Measurements from ENCODE around the gene COPS4.
A peak's percentile ranks its signal among the peaks of the same experiment; 100 is the strongest.
"Not testable (repeated sequence)": the region's sequence is repeated elsewhere in the genome, so short reads cannot be mapped to it uniquely, and the experiment has no call there.

Gene COPS4

DNA sequence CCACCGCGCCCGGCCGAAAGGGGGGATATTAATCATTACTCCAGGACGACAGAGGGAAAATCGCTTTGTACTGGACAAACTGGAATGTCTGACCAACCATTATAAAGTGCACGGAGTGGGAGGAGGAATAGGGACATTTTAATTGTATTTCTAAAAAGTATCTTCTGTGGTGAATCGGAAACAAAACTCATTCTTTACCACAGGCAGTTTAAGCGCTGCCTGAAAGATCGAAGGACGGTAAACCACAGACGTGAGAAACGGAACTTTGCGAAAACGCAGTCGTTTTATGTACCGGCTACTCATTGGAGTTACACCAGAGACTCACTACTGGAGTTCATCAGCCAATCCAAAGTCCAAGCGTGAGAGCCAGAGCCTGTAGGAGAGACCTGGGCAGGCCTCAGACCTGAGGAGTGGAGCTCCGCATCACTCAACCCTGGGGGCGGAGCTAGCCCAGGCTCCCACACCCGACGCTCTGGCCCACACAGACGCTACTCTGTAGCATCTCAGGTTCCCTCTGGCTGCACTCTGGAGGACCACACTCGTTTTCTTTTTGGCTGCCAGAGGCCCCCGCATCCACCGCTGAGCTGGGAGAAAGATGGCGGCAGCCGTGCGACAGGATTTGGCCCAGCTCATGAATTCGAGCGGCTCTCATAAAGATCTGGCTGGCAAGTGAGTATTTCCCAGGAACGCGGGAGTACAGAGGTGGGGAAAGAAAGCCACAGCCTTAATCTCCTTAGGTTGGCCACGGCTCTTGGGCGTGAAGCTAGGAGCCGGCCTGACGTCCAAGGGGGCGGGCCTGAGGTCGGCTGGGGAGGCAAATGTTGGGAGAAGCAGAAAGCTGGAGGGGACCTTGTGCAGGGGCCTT is at the start of gene COPS4:
Gene COPS4 (plus strand): TSS at position 554 of the 865 bp plus-strand sequence. CDS start 42 bp downstream, at position 596.
- peak; percentile 93 for DNase-seq

DNA sequence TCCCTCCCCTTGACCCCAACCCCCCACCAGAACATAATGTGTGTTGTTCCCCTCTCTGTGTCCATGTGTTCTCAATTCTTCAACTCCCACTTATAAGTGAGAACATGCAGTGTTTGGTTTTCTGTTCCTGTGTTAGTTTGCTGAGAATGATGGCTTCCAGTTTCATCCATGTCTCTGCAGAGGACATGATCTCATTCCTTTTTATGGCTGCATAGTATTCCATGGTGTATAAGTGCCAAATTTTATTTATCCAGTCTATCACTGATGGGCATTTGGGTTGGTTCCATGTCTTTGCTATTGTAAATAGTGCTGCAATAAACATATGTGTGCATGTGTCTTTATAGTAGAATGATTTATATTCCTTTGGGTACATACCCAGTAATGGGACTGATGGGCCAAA is 47.5 kb upstream of the COPS4 start:
- DNase-seq = not testable (repeated sequence)

DNA sequence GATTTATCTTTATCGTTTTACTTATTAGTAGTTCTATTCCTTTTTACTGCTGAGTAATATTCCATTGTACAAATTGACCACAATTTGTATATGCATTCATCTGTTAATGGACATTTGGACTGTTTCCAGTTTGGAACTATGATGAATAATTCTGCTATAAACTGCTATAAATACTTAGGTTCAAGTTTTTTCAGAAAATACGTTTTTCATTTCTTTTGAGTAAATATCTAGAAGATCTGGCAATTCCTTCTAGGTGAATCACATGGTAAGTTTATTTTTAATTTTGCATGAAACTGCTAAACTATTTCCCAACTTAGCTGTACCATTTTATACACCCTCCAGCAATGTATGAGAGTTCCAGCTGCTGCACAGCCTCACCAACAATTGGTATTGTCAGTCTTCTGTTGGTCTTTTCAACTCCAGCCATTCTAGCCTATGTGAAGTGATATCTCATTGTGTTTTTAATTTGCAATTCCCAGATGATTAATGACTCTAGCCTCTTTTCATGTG is 46.6 kb upstream of the COPS4 start:
- DNase-seq = no peak

DNA sequence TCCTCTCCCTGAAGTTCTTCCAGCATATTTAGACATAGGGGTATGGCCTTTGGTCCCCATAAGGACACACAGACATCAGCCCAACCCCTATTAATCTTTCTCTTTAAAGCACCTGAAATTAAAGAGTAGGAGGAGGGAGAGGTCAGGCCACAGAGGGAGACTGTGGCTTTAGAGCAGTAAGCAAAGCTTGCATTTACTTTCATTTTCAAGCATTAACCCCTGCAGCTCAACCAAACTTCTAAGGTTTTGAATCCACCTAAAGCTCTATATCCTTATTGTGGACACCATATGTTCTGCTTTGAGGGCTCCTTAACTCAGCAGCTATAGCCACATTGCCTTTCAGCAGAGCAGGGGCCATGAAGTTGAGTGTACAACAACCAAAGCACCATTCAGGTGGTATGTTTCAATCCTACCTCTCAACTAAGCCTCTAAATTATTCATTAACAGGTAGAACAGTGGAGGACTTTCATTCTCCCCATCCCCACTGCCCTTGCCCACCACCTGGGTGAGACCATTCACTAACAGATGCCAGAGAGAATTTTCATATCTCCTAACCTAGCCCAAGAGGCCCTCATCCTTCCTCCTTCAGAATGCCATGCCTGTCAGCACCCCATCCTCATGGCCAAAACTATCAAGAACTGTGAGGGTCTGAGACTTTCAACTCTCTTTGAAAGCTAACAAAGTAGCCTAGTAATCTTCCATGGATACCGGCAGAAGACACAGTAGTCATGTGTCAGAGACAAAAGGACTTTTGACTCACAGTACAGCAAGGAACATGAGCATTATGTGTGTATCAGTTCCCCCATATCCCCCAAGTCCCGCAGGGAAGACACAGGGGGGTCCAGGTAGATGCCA is 45.2 kb upstream of the COPS4 start:
- no peak for DNase-seq

DNA sequence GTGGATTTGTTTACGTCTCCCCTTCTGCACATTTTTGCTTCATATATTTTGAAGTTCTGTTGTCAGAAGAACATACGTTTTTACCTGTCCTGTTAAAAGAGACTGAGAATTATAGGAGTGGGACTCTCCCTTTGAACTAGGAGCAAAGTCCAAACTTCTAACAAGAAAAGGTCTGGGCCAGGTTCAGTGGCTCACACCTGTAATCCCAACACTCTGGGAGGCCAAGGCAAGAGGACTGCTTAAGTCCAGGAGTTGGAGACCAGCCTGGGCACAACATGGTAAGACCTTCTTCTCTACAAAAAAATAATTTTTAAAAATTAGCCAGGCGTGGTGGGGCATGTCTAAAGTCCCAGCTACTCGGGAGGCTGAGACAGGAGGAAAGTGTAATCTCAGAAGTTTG is 40.1 kb upstream of the COPS4 start:
- DNase-seq = no peak

- DNase-seq = no peak
Observed at GRCh38 chr4:82998898-82999297, 36.1 kb upstream of the COPS4 start.

DNA sequence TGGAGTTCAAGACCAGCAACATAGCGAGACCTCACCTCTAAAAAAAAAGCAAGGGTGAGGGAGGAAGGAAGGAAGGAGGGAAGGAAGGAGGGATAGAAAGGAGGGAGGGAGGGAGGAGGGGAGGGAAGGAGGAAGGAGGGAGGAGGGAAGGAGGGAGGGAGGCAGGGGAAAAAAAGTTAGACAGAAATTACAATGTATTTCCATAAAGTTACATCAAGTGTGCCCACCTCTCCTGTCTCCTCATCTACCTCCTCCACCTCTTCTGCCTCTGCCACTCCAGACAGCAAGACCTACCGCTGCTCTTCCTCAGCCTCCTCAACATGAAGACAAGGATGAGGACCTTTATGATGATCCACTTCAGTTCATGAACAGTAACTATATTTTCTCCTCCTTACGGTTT is 32.7 kb upstream of the COPS4 start:
- no peak for DNase-seq

GRCh38 chr4:83003044-83003791 is 31.8 kb upstream of the COPS4 start:
- not testable (repeated sequence) for DNase-seq

- no peak for DNase-seq
Observed at GRCh38 chr4:83009529-83009928, 25.5 kb upstream of the COPS4 start.

- DNase-seq = peak; percentile 6
Observed at GRCh38 chr4:83010111-83010521, 24.9 kb upstream of the COPS4 start.

DNA sequence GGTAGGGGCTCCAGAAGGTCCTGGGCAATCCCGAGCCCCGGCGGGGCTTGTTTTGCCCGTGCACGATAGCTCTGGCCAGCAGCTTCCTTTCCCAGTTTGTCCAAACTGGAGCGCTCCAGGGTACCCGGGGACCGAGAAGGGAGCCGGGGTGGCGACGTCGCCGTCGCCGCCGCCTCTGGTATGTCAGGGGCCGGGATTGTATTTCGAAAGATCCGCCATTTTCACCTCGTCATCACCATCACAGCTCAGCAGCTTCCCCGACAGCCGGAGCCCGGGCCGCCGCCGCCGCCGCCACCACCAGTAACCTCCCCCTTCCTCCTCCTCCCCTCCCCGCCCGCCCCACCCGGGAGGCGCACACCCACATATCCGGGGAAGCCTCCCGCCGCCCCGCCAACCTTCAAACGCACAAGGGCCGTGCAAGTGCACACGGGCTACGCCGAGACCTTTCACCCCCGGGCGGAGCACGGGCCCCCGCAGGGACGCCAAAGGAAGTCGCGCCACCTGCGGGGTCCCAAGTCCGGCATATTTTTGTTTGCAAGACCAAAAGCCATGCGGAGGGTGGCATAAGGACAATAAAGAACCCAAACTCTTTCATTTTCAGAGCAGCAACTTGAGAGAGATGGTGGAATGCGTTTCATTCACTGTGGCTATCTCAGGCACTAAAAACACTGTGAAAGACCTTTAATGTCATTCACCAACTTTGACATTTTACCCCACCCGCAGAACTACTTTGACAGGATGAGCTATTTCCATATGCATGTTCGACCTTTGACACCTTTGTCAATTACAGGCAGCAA is 24.3 kb upstream of the COPS4 start, which contains the start of gene LIN54:
Gene LIN54 (minus strand): TSS at position 302 of the 797 bp plus-strand sequence. CDS start 25,979 bp downstream, outside the sequence.
- DNase-seq = peak; percentile 40

DNA sequence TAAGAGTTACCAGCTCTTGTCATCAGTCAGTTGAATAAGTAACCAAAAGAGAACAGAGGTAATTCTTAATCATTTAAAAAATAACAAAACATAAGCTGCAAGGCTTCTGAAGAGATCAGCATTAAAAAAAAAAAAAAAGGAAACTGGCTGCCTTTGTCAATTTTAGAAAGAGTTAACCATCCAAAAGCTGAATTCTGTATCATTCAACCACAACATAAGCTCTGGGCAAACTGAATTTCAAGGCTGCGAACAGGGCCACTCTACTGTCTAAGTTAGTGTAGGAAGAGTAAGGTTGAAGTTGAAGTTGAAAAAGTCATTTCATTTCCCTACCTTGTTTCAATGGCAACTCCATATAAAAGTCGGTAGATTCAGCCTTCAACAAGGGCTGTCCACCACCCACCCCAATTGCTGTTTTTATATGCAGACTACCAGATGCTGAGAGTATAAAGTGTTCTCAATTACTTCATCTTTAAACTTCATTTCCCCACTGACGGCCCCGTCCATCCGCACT is 23.2 kb upstream of the COPS4 start:
- DNase-seq = no peak

DNA sequence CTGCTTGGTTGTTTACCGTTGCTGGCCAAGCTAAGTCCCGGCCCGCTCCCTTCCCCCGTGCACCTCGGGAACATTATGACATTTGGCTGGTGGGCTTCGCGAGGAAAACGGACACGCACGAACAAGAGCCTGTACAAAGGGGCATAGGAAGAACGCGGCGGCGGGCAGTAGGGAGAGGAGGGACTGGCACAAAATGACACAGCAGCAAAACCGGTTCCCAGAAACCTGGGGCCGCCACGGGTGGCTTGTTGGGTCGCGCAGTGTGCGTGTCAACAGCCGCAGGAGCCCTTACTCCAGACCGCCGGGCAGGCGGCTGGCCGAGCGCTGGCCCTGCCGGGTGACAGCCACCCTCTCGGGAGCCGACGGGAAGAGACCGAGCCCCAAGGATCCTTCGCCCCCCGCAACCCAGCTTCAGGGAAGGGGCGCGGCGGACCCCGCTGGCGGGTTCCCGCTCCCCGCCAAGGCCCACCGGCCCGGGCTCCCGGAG is 22.7 kb upstream of the COPS4 start:
- peak; percentile 12 for DNase-seq

GRCh38 chr4:83012687-83013419 is 22.1 kb upstream of the COPS4 start:
- peak; percentile 88 for DNase-seq

GRCh38 chr4:83013420-83013867 is 21.5 kb upstream of the COPS4 start:
- DNase-seq = peak; percentile 5

- no peak for DNase-seq
Observed at GRCh38 chr4:83013902-83014301, 21.1 kb upstream of the COPS4 start.

DNA sequence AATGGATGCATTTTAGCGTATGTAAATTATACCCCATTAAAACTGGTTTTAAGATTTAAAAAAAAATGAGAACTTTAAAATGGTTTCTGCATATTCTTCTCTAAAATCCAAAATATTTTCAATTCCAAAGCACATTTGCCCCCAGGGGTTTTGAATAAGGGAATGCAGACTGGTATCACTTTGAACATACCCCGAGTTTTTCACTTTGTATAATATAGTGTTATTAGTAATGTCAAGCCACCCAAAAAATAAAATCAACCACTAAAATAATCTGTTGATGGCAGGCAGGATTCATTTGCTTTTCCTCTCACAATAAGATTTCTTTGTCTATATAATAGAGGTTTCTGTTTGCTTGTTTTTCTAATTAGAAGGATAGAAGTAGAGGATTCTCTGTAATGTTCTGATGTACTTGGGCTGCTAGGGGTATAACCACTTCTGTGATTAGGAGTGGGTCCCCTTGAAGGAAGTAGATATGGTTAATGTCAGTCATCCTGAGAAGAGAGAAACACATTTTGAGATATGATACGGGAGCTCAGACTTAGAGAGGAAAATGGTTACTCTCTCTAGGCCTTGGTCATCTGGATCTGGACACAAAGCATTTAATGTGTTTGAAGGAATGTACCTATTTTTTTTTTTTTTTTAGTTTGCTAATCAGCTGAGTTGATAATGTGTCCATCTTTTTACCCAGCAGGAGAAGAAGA is 15.0 kb upstream of the COPS4 start:
- no peak for DNase-seq

DNA sequence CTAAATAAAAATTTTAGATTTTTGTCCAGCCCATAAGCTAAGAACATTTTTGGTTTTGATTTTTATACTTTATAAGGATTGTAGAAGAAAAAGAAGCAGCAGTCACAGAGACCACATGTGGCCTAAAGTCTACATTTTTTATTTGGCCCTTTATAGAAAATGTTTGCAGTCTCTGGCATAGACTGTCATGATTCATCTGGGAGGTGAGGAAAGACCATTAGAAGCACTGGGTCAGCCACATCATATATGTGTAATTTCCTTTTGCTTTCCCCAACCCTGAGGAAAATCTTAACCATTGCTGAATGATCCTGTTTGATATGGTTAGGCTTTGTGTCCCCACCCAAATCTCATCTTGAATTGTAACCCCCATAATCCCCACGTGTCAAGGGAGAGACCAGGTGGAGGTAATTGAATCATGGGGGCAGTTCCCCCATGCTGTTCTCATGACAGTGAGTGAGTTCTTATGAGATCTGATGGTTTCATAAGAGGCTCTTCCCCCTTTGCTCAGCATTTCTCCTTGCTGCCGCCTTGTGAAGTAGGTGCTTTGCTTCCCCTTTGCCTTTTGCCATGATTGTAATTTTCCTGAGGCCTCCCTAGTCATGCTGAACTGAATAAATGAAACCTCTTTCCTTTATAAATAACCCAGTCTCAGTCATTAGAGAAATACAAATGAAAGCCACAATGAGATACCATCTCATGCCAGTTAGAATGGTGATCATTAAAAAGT is 12.1 kb upstream of the COPS4 start:
- no peak for DNase-seq

GRCh38 chr4:83023599-83023998 is 11.4 kb upstream of the COPS4 start:
- DNase-seq = not testable (repeated sequence)
